ENCODE results near the gene RNF223. TPM values are rescaled to one million over a fixed set of nuclear protein-coding genes. Genes with fewer than 3 reads are reported as not detected.

Gene RNF223
- total RNA-seq, 4 donors from 2014 or later = not detected

GRCh38 chr1:1087351-1088028, 13.4 kb upstream of the RNF223 start:
- Histone ChIP-seq H3K36me3 (peaks cover 0 to 41% (median 19%) of the 10 kb centered on the region in 4 donors), H3K27ac (replicated peaks in 1 of 4) (no peak overlapping the region), H3K4me3 (no peak overlapping the region), H3K9me3 (no peaks in the 10 kb centered on the region), H3K4me1 (no peaks in the 10 kb centered on the region), H3K27me3 (no peaks in the 10 kb centered on the region)
- intact Hi-C loops (cut with DNase I) = no loop called here
- DNase-seq (ENCODE audit: extremely low spot score) = no peak
- TF ChIP-seq CTCF (IDR thresholded peaks at IDR 0.05) = no peak
- TF ChIP-seq POLR2AphosphoS5 (IDR thresholded peaks at IDR 0.05) = no peak
- TF ChIP-seq POLR2A (IDR thresholded peaks at IDR 0.05; ENCODE audit: low read depth) = no peak
- no peak for TF ChIP-seq EP300 (IDR thresholded peaks at IDR 0.05)
- WGBS = 92% methylated on average over 38 of the region's 38 CpGs

GRCh38 chr1:1086911-1087341, 12.8 kb upstream of the RNF223 start:
- Histone ChIP-seq H3K9me3 (no peaks in the 10 kb centered on the region), H3K4me1 (no peaks in the 10 kb centered on the region), H3K4me3 (no peak overlapping the region), H3K27ac (replicated peaks in 1 of 4) (no peak overlapping the region), H3K27me3 (no peaks in the 10 kb centered on the region), H3K36me3 (peaks cover 0 to 47% (median 23%) of the 10 kb centered on the region in 4 donors)
- WGBS = 91% methylated on average over 11 of the region's 17 CpGs
- TF ChIP-seq POLR2AphosphoS5 (IDR thresholded peaks at IDR 0.05) (no peak), POLR2A (IDR thresholded peaks at IDR 0.05; ENCODE audit: low read depth) (no peak), EP300 (IDR thresholded peaks at IDR 0.05) (no peak), CTCF (IDR thresholded peaks at IDR 0.05) (no peak)
- no peak for DNase-seq (ENCODE audit: extremely low spot score)
- intact Hi-C loops (cut with DNase I) = no loop called here

GRCh38 chr1:1085911-1086841, 12.1 kb upstream of the RNF223 start:
- Histone ChIP-seq H3K4me3 (no peak overlapping the region), H3K9me3 (no peaks in the 10 kb centered on the region), H3K36me3 (peaks cover 0 to 47% (median 24%) of the 10 kb centered on the region in 4 donors), H3K27me3 (no peaks in the 10 kb centered on the region), H3K4me1 (no peaks in the 10 kb centered on the region), H3K27ac (replicated peaks in 1 of 4) (no peak overlapping the region)
- TF ChIP-seq EP300 (IDR thresholded peaks at IDR 0.05) (no peak), POLR2A (IDR thresholded peaks at IDR 0.05; ENCODE audit: low read depth) (no peak), POLR2AphosphoS5 (IDR thresholded peaks at IDR 0.05) (no peak), CTCF (IDR thresholded peaks at IDR 0.05) (no peak)
- no peak for DNase-seq (ENCODE audit: extremely low spot score)
- intact Hi-C loops (cut with DNase I) = no loop called here
- 93% methylated on average over 31 of the region's 38 CpGs for WGBS

GRCh38 chr1:1085171-1085841, 11.2 kb upstream of the RNF223 start:
- H3K4me1 ChIP-seq = peaks cover 1 to 3% (median 2%) of the 10 kb centered on the region in 4 donors
- H3K27ac ChIP-seq (replicated peaks in 1 of 4) = no peak overlapping the region
- peaks cover 0 to under 1% (median 0%) of the 10 kb centered on the region in 4 donors for H3K27me3 ChIP-seq
- no peak for TF ChIP-seq POLR2A (IDR thresholded peaks at IDR 0.05; ENCODE audit: low read depth)
- TF ChIP-seq POLR2AphosphoS5 (IDR thresholded peaks at IDR 0.05) = no peak
- TF ChIP-seq EP300 (IDR thresholded peaks at IDR 0.05) = no peak
- no peak for TF ChIP-seq CTCF (IDR thresholded peaks at IDR 0.05)
- H3K9me3 ChIP-seq = no peaks in the 10 kb centered on the region
- no peak overlapping the region for H3K4me3 ChIP-seq
- no peak for DNase-seq (ENCODE audit: extremely low spot score)
- WGBS = 95% methylated on average over 11 of the region's 30 CpGs
- peaks cover 0 to 44% (median 22%) of the 10 kb centered on the region in 4 donors for H3K36me3 ChIP-seq
- intact Hi-C loops (cut with DNase I) = no loop called here

Measured in esophagus muscularis mucosa (tissue), 4 donors.